HL-60 (cell line): ENCODE measurements around the gene PC.

Source experiments
- CTCF ChIP-seq: IDR thresholded peaks from one replicate; pipeline ENCODE4 v1.5.1; 2011; ENCODE audit warnings: low read length, control low read depth, inconsistent platforms; ENCODE audit not compliant: insufficient read depth
- REST ChIP-seq: IDR thresholded peaks from 2 replicates; pipeline ENCODE4 v1.6.1; 2012; ENCODE audit warnings: low read depth; ENCODE audit not compliant: insufficient replicate concordance

GRCh38 chr11:66951135-66951534 lies 7.0 kb downstream of the PC start:
- TF ChIP-seq CTCF, result no peak
- TF ChIP-seq REST, result no peak
